Mucosa of descending colon (tissue), 3 donors: ENCODE data around the gene TMBIM6. TPM values are rescaled to one million over a fixed set of nuclear protein-coding genes. Genes with fewer than 3 reads are reported as not detected.

ENCODE experiments used
- ATAC-seq: fragments of 200-7000 bp; cut with Tn5 transposase; one replicate; pipeline ENCODE4 v1.9.1; 2020; ENCODE audit warnings: mild to moderate bottlenecking, moderate library complexity
- DNase-seq, 3 donors: peaks; one replicate each; pipeline ENCODE4 v3.0.0-alpha.2; 2020
- H3K36me3 ChIP-seq: fragments of 200-600 bp; one replicate; pipeline ENCODE4 v1.8.0; 2021; ENCODE audit warnings: low read depth, mild to moderate bottlenecking
- H3K4me1 ChIP-seq: fragments of 200-600 bp; one replicate; pipeline ENCODE4 v1.8.0; 2021; ENCODE audit warnings: low read depth, mild to moderate bottlenecking
- H3K4me3 ChIP-seq: fragments of 200-600 bp; one replicate; pipeline ENCODE4 v1.8.0; 2021; ENCODE audit warnings: mild to moderate bottlenecking
- H3K9me3 ChIP-seq: fragments of 200-600 bp; one replicate; pipeline ENCODE4 v1.8.0; 2021; ENCODE audit warnings: mild to moderate bottlenecking
- CTCF ChIP-seq: fragments of 200-600 bp; IDR thresholded peaks from one replicate; pipeline ENCODE4 v1.8.0; 2022; ENCODE audit warnings: antibody characterized with exemption, mild to moderate bottlenecking
- intact Hi-C, 2 donors: fragments of 100-400 bp; cut with DNase I in 1 of 2; cut with micrococcal nuclease in 1 of 2; formaldehyde crosslinking; loops; one replicate each; pipeline versions ENCODE4 v1.11.0 to v1.11.1; 2022; cut with DNase I, micrococcal nuclease
- long read RNA-seq, 2 donors: library from polyadenylated mRNA; unstranded; transcript quantifications; one replicate each; pipeline ENCODE4 v2.0.0, GENCODE V29; 2019 to 2021
- total RNA-seq, 3 donors: library from RNA; stranded (reverse); fragmentation: NEBNext Ultra II Directional in 2 of 3; extraction: Animal tissue kit (Norgen Biotek cat#: 25700) in 2 of 3; gene quantifications; one replicate each; pipeline versions ENCODE4 v1.2.1 to v1.2.4, GENCODE V29; 2021 to 2023
- donor health status: DM: no; HTN: no; CAD: no; lungs with moderate emphysema.
- donor health status: DM: no; HTN: no; CAD: no.
- donor health status: DM: no; HTN: yes; CAD: no.

Gene TMBIM6, protein sequence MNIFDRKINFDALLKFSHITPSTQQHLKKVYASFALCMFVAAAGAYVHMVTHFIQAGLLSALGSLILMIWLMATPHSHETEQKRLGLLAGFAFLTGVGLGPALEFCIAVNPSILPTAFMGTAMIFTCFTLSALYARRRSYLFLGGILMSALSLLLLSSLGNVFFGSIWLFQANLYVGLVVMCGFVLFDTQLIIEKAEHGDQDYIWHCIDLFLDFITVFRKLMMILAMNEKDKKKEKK
- 100 to 1,000 TPM; 614 to 954 (median 773) TPM for total RNA-seq
- long read RNA-seq, donor 1, transcript TMBIM6-202 (9 exons, 2,598 nt): minor isoform, 45 of 316 reads
- long read RNA-seq, donor 1, transcript TMBIM6-209 (8 exons, 2,494 nt): minor isoform, 5 of 316 reads
- long read RNA-seq, donor 1, transcript TMBIM6-201 (10 exons, 2,836 nt): major isoform, 207 of 316 reads
- long read RNA-seq, donor 1, transcript TMBIM6-219 (3 exons, 484 nt): minor isoform, 6 of 316 reads
- long read RNA-seq, donor 1, partial matches to known transcripts: 43 of 316 reads
- long read RNA-seq, donor 1, other reads (novel, unspliced or antisense): 7 of 316 reads
- long read RNA-seq, donor 2, transcript TMBIM6-202 (9 exons, 2,598 nt): minor isoform, 5 of 210 reads
- long read RNA-seq, donor 2, transcript TMBIM6-201 (10 exons, 2,836 nt): major isoform, 155 of 210 reads
- long read RNA-seq, donor 2, partial matches to known transcripts: 34 of 210 reads
- long read RNA-seq, donor 2, other reads (novel, unspliced or antisense): 5 of 210 reads

GRCh38 chr12:49740930-49741881 is at the start of gene TMBIM6:
Gene TMBIM6 (plus strand): TSS chr12:49741557. CDS start chr12:49752494, 10,937 bp downstream.
- H3K36me3 ChIP-seq: no peaks in the 10 kb centered on the region
- DNase-seq: peak; percentile 98 to 100 (median 99)
- peak; percentile 94 for ATAC-seq
- peak within 1 kb of the TSS; percentile 58 for H3K4me3 ChIP-seq
- H3K9me3 ChIP-seq: no peaks in the 10 kb centered on the region
- peak; percentile 96 for TF ChIP-seq CTCF
- peaks cover 18% of the 10 kb centered on the region for H3K4me1 ChIP-seq
- intact Hi-C loops: no loop called here

GRCh38 chr12:49692851-49693250 is 48.5 kb upstream of the TMBIM6 start:
- Histone ChIP-seq H3K36me3 (no peaks in the 10 kb centered on the region), H3K4me1 (no peaks in the 10 kb centered on the region), H3K4me3 (no peak overlapping the region), H3K9me3 (no peaks in the 10 kb centered on the region)
- intact Hi-C loops: no loop called here
- TF ChIP-seq CTCF: no peak
- ATAC-seq: no peak
- DNase-seq: no peak

GRCh38 chr12:49693931-49694444 is 47.4 kb upstream of the TMBIM6 start:
- no peak for TF ChIP-seq CTCF
- no peak overlapping the region for H3K4me3 ChIP-seq
- DNase-seq (no peak), ATAC-seq (no peak)
- H3K4me1 ChIP-seq: no peaks in the 10 kb centered on the region
- no peaks in the 10 kb centered on the region for H3K9me3 ChIP-seq
- H3K36me3 ChIP-seq: no peaks in the 10 kb centered on the region
- intact Hi-C loops: no loop called here

GRCh38 chr12:49696723-49697122 is 44.6 kb upstream of the TMBIM6 start:
- no peaks in the 10 kb centered on the region for H3K4me1 ChIP-seq
- H3K36me3 ChIP-seq: no peaks in the 10 kb centered on the region
- intact Hi-C loops: no loop called here
- DNase-seq: no peak
- H3K9me3 ChIP-seq: no peaks in the 10 kb centered on the region
- ATAC-seq: no peak
- no peak for TF ChIP-seq CTCF
- H3K4me3 ChIP-seq: no peak overlapping the region

DNA sequence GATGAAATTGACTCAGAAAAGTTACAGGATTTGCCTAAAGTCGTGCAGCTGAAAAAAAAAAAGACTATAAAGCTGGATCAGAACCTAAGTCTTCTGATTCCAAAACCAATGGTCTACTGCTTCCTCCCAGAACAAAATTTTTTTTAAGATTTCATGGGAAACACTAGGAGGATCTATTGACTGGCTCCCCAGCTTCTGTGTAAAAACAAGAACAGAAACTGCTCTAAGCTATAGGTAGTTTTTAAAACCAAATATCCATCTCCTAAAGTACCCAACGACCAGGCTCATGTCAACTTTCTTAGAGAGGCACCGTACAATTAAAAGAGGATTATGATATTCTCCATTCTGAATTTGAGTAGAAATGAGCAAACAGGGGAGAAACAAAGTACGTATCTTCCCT is 43.5 kb upstream of the TMBIM6 start:
- TF ChIP-seq CTCF: no peak
- H3K9me3 ChIP-seq: no peaks in the 10 kb centered on the region
- no peak overlapping the region for H3K4me3 ChIP-seq
- ATAC-seq (no peak), DNase-seq (no peak)
- no peaks in the 10 kb centered on the region for H3K36me3 ChIP-seq
- intact Hi-C loops: no loop called here
- no peaks in the 10 kb centered on the region for H3K4me1 ChIP-seq
